Endodermal cell (in vitro differentiated cells): ENCODE measurements around the gene STOML2. TPM values are rescaled to one million over a fixed set of nuclear protein-coding genes. Genes with fewer than 3 reads are reported as not detected.

Source experiments
- DNase-seq: peaks from one replicate; pipeline ENCODE4 v3.0.0-alpha.2; 2017
- H3K27ac ChIP-seq: 2 replicates; pipeline ENCODE4 v1.5.1; 2013; ENCODE audit warnings: mild to moderate bottlenecking, low read depth, low read length, moderate library complexity
- H3K27me3 ChIP-seq: 2 replicates; pipeline ENCODE4 v1.6.1; 2013; ENCODE audit warnings: mild to moderate bottlenecking, low read length, moderate library complexity; ENCODE audit not compliant: insufficient read depth, control insufficient read depth, poor library complexity, severe bottlenecking
- H3K36me3 ChIP-seq: 2 replicates; pipeline ENCODE4 v1.7.0; 2013; ENCODE audit warnings: mild to moderate bottlenecking, low read length, moderate library complexity; ENCODE audit not compliant: control insufficient read depth, insufficient read depth
- H3K4me1 ChIP-seq: one replicate; pipeline ENCODE4 v1.7.0; 2013; ENCODE audit warnings: low read length; ENCODE audit not compliant: control insufficient read depth, insufficient read depth
- H3K4me3 ChIP-seq: 2 replicates; pipeline ENCODE4 v1.5.1; 2013; ENCODE audit warnings: mild to moderate bottlenecking, low read length, moderate library complexity
- H3K9ac ChIP-seq: 2 replicates; pipeline ENCODE4 v1.6.1; 2013; ENCODE audit warnings: mild to moderate bottlenecking, low read length, moderate library complexity; ENCODE audit not compliant: poor library complexity, severe bottlenecking; ENCODE audit errors: extremely low read depth
- H3K9me3 ChIP-seq: 2 replicates; pipeline ENCODE4 v1.6.1; 2013; ENCODE audit warnings: mild to moderate bottlenecking, low read length, moderate library complexity; ENCODE audit not compliant: control insufficient read depth
- H3K27ac Mint-ChIP-seq: 2 replicates; pipeline ENCODE4 v1.8.0; 2020; ENCODE audit warnings: mixed read lengths
- H3K27me3 Mint-ChIP-seq: 2 replicates; pipeline ENCODE4 v1.8.0; 2021; ENCODE audit warnings: mild to moderate bottlenecking, mixed read lengths; ENCODE audit not compliant: insufficient read depth
- H3K36me3 Mint-ChIP-seq: 2 replicates; pipeline ENCODE4 v1.8.0; 2020; ENCODE audit warnings: low read depth, mixed read lengths
- H3K4me1 Mint-ChIP-seq: 2 replicates; pipeline ENCODE4 v1.8.0; 2020; ENCODE audit warnings: mixed read lengths
- H3K4me3 Mint-ChIP-seq: 2 replicates; pipeline ENCODE4 v1.8.0; 2020; ENCODE audit warnings: mild to moderate bottlenecking, moderate library complexity, mixed read lengths
- H3K9me3 Mint-ChIP-seq: 2 replicates; pipeline ENCODE4 v1.8.0; 2020; ENCODE audit warnings: mild to moderate bottlenecking, mixed read lengths
- WGBS, 2 experiments: methylation state at CpG; one replicate each; pipeline versions ENCODE4 v1.1.5 to v1.1.7; 2013; ENCODE audit warnings: missing lambda C conversion rate in 2 of 2, mixed read lengths in 1 of 2; ENCODE audit not compliant: insufficient coverage in 1 of 2, insufficient read length in 1 of 2; 5-methylcytosine and 5-hydroxymethylcytosine counted together
- total RNA-seq, 2 donors: library from RNA; stranded (reverse); fragmentation: NEBNext Ultra II Directional in 1 of 2; extraction: Animal tissue kit (Norgen Biotek cat#: 25700) in 1 of 2; gene quantifications; 2 replicates in 1 of 2; 3 replicates in 1 of 2; pipeline ENCODE4 v1.2.1, GENCODE V29; 2021
- TF ChIP-seq, protein P1 (sequence below): fragments of 200-600 bp; sonication (generic); conservative IDR thresholded peaks from 2 replicates; pipeline ENCODE4 v1.5.0; 2021; ENCODE audit warnings: antibody characterized with exemption, mild to moderate bottlenecking

Gene STOML2
- total RNA-seq, 2 donors from 2014 or later: 158 to 201 TPM

DNA sequence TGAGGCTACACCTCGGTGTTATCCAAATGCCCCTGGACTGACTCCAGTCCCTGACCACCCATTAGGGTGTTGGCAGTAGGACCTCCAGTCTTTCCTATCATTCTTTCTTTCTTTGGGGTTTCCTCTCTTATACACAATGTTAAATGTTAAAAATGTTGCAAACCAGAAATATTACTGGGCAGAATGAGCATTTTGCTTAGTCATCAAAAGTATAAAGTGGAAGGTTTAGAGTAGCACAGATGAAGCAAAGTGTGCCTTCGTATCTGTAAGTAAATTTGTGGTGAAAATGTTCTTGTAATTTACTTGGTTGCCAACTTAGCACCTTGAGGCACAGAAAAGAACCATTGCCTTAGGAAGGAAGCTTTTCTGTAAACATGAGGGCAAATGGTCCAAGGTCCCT, 37.2 kb upstream of the STOML2 start:
- Mint-ChIP-seq H3K27ac (no peak overlapping the region), H3K36me3 (no peaks in the 10 kb centered on the region), H3K27me3 (no peaks in the 10 kb centered on the region), H3K4me3 (no peak overlapping the region), H3K4me1 (no peaks in the 10 kb centered on the region), H3K9me3 (peaks cover 51% of the 10 kb centered on the region)
- Histone ChIP-seq H3K9me3 (peaks cover 36% of the 10 kb centered on the region), H3K36me3 (no peaks in the 10 kb centered on the region), H3K4me1 (no peaks in the 10 kb centered on the region), H3K4me3 (no peak overlapping the region), H3K27me3 (no peaks in the 10 kb centered on the region), H3K27ac (no peak overlapping the region), H3K9ac (no peak overlapping the region)
- 73 to 85% methylated on average over 1 to 2 of the region's 2 CpGs for WGBS, 2 experiments
- no peak for DNase-seq
- TF ChIP-seq, protein P1, sequence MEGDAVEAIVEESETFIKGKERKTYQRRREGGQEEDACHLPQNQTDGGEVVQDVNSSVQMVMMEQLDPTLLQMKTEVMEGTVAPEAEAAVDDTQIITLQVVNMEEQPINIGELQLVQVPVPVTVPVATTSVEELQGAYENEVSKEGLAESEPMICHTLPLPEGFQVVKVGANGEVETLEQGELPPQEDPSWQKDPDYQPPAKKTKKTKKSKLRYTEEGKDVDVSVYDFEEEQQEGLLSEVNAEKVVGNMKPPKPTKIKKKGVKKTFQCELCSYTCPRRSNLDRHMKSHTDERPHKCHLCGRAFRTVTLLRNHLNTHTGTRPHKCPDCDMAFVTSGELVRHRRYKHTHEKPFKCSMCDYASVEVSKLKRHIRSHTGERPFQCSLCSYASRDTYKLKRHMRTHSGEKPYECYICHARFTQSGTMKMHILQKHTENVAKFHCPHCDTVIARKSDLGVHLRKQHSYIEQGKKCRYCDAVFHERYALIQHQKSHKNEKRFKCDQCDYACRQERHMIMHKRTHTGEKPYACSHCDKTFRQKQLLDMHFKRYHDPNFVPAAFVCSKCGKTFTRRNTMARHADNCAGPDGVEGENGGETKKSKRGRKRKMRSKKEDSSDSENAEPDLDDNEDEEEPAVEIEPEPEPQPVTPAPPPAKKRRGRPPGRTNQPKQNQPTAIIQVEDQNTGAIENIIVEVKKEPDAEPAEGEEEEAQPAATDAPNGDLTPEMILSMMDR: no peak

DNA sequence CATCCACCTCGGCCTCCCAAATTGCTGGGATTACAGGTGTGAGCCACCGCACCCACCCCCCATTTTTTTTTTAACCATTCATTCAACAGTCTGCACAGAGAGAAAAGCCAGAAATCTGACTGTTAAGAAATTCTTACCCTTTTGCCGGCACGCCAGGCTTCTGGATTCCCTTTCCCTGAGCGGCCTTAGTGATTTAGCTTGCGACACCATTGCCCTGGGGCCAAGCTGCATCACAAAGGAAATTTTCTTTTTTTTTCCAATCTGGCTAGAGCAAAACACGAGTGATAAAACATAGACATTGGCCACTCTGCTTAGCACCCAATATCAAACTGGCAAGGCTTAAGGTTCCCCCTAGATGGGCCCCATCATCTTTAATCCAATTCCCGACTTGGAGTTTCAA, 33.9 kb upstream of the STOML2 start:
- H3K27me3 Mint-ChIP-seq: no peaks in the 10 kb centered on the region

DNA sequence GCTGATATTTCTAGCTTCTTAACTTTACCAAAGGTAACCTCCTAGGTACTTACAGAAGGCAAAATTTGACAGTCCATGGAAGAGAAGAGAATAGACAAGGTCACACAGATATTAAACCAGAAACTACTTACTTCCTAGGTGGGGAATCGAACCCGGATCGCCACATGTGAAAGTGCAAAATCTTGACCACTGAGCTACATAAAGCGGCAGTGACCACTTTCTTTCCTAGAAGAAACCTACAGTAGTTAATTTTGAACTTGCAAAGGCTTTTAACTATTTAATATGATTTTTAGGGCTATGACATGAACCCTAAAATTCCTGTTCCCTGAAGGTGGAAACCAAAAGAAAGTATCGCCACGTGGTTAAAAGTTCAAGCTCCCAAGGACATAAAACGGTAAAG, 33.1 kb upstream of the STOML2 start:
- H3K36me3 ChIP-seq: no peaks in the 10 kb centered on the region
- H3K27me3 ChIP-seq: no peaks in the 10 kb centered on the region
- no peaks in the 10 kb centered on the region for H3K27me3 Mint-ChIP-seq
- TF ChIP-seq, protein P1: no peak
- H3K4me1 ChIP-seq: no peaks in the 10 kb centered on the region
- no peak overlapping the region for H3K4me3 ChIP-seq
- 90 to 100% methylated on average over 4 to 7 of the region's 7 CpGs for WGBS, 2 experiments
- no peaks in the 10 kb centered on the region for H3K36me3 Mint-ChIP-seq
- no peak overlapping the region for H3K9ac ChIP-seq
- H3K27ac ChIP-seq: no peak overlapping the region
- H3K9me3 Mint-ChIP-seq: peaks cover 52% of the 10 kb centered on the region
- peaks cover 36% of the 10 kb centered on the region for H3K9me3 ChIP-seq
- H3K27ac Mint-ChIP-seq: no peak overlapping the region
- no peak overlapping the region for H3K4me3 Mint-ChIP-seq
- DNase-seq: no peak
- H3K4me1 Mint-ChIP-seq: no peaks in the 10 kb centered on the region

More for the DNA sequence above, 33.9 kb upstream of the STOML2 start:
- peaks cover 54% of the 10 kb centered on the region for H3K9me3 Mint-ChIP-seq
- Histone ChIP-seq H3K27me3 (no peaks in the 10 kb centered on the region), H3K4me1 (no peaks in the 10 kb centered on the region), H3K4me3 (no peak overlapping the region), H3K9ac (no peak overlapping the region), H3K9me3 (peaks cover 32% of the 10 kb centered on the region), H3K36me3 (no peaks in the 10 kb centered on the region), H3K27ac (no peak overlapping the region)
- H3K36me3 Mint-ChIP-seq: no peaks in the 10 kb centered on the region
- H3K4me3 Mint-ChIP-seq: no peak overlapping the region
- 86 to 91% methylated on average over 5 to 8 of the region's 8 CpGs for whole genome bisulfite sequencing, 2 experiments
- H3K4me1 Mint-ChIP-seq: no peaks in the 10 kb centered on the region
- TF ChIP-seq, protein P1: no peak
- no peak overlapping the region for H3K27ac Mint-ChIP-seq
- no peak for DNase-seq
